ENCODE results near the gene NRG2. TPM values are rescaled to one million over a fixed set of nuclear protein-coding genes. Genes with fewer than 3 reads are reported as not detected.

The NRG2 gene
- total RNA-seq, 2 experiments from 2014 or later = not detected

DNA sequence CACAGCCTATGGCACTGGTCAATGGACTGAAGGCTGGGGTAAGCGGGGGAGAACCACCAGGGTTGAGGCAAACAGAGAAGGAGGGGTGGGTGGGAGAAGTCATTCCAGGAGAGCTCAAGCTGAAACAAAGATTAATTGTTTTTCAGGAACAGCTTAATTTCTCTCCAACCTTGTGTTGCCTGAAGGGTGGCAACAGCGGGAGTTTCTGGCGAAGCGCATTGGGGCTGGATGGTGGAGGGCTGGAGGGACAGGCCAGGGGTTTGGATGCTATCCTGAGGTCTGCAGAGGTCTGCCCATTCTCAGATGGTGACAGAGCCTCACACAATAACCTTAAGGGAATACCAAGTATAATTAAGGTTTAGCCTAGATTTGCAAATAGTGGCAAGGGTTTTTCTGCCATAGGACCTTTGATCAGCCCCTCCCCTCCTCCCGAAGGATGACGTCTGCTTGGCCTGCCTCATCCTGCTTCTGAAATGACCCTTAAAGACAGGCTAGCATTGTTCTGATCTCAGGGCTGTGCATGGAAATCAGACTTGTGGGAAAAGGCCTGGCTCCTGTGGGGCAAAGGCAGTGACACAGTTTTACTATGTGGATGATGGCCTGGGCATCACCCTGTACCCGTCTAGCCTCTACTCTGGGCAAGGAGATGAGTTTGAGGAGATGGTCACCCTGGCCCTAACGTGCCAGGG lies 214.7 kb downstream of the NRG2 start:
- CTCF ChIA-PET = no interaction called here
- Mint-ChIP-seq H3K4me1 (no peaks in the 10 kb centered on the region), H3K4me3 (no peak overlapping the region), H3K9me3 (no peaks in the 10 kb centered on the region), H3K27ac (no peak overlapping the region), H3K27me3 (peaks cover 36% of the 10 kb centered on the region), H3K36me3 (ENCODE audit: low read depth) (no peaks in the 10 kb centered on the region)
- no peak for DNase-seq
- POLR2A ChIA-PET = no interaction called here

DNA sequence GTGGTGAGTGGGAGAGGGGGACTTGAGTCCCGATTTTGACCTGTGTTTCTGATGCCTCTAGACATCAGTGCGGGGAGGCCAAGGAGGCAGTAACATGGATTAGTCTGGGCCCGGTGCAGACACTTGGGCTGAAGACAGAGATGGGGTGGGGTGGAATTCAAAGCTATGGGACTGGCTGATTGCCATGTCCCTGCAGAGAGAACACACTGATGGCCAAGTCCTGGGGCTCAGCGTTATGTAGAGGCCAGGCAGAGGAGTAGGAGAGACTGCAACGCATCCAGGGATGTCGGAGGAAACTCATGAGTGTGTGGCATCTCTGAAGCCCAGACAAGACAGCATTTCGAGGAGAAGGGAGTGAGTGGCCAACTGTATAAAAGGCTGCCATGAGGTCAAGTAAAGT lies 217.4 kb downstream of the NRG2 start:
- POLR2A ChIA-PET = no interaction called here
- no peak for DNase-seq
- Mint-ChIP-seq H3K27ac (no peak overlapping the region), H3K4me1 (no peaks in the 10 kb centered on the region), H3K27me3 (peaks cover 15% of the 10 kb centered on the region), H3K4me3 (no peak overlapping the region), H3K9me3 (no peaks in the 10 kb centered on the region), H3K36me3 (ENCODE audit: low read depth) (no peaks in the 10 kb centered on the region)
- CTCF ChIA-PET = interaction anchor here (0.8 kb wide), 1 partner anchor 38 kb away, joined by 3 read pairs; no protein-coding TSS in a partner anchor

DNA sequence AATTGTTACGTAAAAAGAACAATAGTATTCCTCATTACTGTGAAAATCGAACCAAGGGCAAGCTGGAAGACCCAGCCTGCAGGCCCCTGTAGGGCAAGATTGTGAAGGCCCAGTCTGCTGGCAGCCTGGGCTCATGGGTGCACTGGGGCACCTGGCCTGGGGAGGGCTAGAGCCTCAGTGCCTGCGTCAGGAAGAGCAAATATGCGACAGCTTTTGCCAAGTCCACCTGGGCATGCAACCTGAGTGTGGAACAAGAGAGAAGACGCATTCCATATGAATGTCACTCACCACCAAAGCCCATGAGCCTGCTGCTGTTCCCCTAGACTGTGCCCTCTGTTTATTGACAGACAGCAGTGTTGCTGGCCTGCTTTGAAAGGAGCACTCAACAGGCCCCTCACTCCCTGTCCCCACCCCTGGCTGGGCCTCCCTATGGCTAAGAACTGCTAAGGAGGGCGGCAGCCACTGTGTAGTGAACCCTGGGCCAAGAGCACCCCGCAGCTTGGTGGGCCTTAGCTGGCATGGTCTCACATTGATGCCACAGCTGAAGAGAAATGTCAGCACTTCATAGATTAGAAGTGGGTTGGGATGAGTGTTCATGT lies 219.2 kb downstream of the NRG2 start:
- Mint-ChIP-seq H3K4me3 (no peak overlapping the region), H3K27ac (no peak overlapping the region), H3K36me3 (ENCODE audit: low read depth) (no peaks in the 10 kb centered on the region), H3K27me3 (peaks cover 16% of the 10 kb centered on the region), H3K4me1 (no peaks in the 10 kb centered on the region), H3K9me3 (peaks cover 1% of the 10 kb centered on the region)
- ChIA-PET CTCF (interaction anchor here (0.8 to 1.0 kb wide), 2 partner anchors 36 to 145 kb away, joined by 3 read pairs; no protein-coding TSS in a partner anchor), POLR2A (no interaction called here)
- no peak for DNase-seq

DNA sequence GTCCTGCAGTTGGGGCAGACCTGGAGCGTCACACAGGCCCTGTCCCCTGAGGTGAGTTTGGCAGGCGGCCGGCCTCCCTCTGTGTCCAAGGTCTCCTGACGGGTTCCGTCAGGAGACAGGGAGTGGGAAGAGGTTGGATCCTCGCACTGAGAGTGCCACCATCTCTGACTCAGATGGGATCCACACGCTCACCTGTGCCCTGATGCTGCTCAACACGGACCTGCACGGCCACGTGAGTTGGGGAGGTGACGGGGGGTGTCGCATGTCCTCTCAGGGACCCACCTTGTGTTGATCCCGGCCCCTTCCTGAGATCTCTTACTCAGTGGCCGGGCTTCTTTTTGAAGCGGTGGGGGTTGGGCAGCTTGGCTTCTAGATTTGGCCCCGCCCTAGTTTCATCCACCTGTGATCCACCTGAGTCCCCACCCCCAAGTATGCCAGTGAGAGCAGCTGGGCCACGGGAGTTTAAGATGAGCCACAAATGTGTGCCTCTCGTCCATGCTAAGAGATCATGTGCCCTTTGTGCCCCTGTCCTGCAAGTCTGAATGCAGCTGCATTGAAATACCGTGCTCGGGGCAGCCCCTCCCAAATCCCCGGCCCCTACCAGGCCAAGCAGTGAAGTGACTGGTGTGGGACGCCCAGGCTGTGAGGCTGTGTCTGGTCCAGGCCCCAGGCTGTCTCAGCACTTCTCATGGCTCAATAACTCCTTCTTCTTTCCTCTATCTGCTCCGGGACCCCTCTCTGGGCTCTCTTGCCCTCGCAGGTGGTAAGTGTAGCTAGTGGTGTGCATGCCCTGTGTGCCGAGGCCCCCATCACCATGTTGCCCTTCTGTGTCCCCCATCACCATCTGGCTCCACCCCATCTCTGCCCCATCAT lies 220.3 kb downstream of the NRG2 start:
- no peaks in the 10 kb centered on the region for H3K36me3 Mint-ChIP-seq (ENCODE audit: low read depth)
- no peak overlapping the region for H3K27ac Mint-ChIP-seq
- peaks cover 16% of the 10 kb centered on the region for H3K27me3 Mint-ChIP-seq
- peaks cover 3% of the 10 kb centered on the region for H3K9me3 Mint-ChIP-seq
- no peaks in the 10 kb centered on the region for H3K4me1 Mint-ChIP-seq
- CTCF ChIA-PET = interaction anchor here (1.0 kb wide), 1 partner anchor 146 kb away, joined by 3 read pairs; no protein-coding TSS in a partner anchor
- no peak for DNase-seq
- POLR2A ChIA-PET = no interaction called here
- no peak overlapping the region for H3K4me3 Mint-ChIP-seq

DNA sequence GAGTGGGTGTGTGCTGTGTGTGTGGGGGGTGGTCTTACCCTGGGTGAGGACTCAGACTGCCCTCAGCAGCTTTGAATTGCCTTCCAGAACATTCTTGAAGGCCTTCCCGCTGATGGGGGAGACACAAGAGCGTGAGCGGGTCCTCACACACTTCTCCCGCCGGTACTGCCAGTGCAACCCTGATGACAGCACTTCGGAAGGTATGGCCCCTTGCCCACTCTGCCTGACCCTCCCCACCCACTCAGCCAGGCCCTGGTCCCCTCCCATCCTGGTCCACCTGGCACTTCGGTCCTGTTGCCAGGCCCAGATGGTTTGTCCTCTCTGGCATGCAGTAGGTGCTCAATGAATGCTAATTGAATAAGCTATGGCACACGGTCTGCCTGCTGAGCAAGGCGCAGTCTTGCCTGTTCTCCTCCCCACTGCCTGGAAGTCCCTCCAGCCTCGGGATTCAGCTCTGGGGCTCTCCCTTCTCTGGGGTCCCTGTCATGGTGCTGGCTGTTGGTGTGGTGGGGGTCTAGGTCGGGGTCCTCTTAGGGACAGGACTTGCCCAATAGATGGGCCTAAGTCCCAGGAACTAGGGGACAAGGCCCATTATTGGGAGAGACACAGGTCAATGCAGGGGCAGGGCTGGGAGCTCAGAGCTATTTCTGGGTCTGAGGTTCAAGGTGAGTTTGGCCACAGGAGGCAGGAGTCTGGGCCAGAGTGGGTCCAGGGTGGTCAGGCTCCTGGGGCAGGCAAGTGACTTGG lies 221.1 kb downstream of the NRG2 start:
- H3K4me3 Mint-ChIP-seq = no peak overlapping the region
- peaks cover 3% of the 10 kb centered on the region for H3K9me3 Mint-ChIP-seq
- CTCF ChIA-PET = no interaction called here
- peaks cover 13% of the 10 kb centered on the region for H3K27me3 Mint-ChIP-seq
- no peaks in the 10 kb centered on the region for H3K36me3 Mint-ChIP-seq (ENCODE audit: low read depth)
- DNase-seq = no peak
- H3K27ac Mint-ChIP-seq = no peak overlapping the region
- POLR2A ChIA-PET = no interaction called here
- H3K4me1 Mint-ChIP-seq = no peaks in the 10 kb centered on the region

DNA sequence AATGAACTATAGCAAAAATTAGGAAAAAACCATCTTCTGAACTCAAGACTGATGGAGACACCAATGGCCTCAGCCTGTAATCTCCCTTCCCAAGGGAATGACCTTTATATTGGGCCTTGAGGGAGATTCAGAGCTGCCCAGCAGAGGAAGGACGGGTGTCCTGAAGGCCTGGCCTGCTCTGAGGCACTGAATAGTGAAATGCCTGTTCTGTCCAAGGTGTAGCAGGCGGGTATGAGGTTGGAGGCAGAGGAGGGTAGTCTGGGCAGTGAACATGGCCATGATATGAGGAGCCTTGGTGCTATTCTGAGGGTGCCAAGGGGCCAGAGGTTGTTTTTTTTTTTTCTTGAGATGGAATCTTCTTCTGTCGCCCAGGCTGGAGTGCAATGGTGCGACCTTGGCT lies 222.5 kb downstream of the NRG2 start:
- ChIA-PET POLR2A (no interaction called here), CTCF (no interaction called here)
- H3K27ac Mint-ChIP-seq = no peak overlapping the region
- H3K36me3 Mint-ChIP-seq (ENCODE audit: low read depth) = no peaks in the 10 kb centered on the region
- H3K27me3 Mint-ChIP-seq = peaks cover 12% of the 10 kb centered on the region
- H3K4me1 Mint-ChIP-seq = no peaks in the 10 kb centered on the region
- H3K9me3 Mint-ChIP-seq = peaks cover 3% of the 10 kb centered on the region
- no peak overlapping the region for H3K4me3 Mint-ChIP-seq
- no peak for DNase-seq

DNA sequence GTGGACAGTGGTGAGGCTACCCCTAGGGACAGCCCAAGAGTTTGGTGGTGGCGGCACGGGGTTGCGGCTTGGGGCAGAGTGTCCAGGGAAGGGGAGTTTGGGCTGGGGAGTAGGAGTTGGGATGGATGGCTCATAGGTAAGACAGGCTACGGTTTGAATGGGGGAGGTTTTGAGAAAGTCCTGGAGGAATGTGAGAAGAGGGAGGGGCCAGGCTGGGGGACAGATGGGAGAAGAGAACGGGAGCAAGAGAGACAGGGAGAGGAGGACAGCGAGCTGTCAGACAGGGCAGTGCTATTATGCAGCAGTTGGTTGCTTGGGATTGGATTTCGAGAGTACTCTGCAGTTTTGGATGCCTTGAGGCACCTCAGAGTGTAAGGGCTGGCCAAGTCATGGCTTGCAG lies 223.0 kb downstream of the NRG2 start:
- H3K4me1 Mint-ChIP-seq = no peaks in the 10 kb centered on the region
- POLR2A ChIA-PET = no interaction called here
- peaks cover 3% of the 10 kb centered on the region for H3K9me3 Mint-ChIP-seq

DNA sequence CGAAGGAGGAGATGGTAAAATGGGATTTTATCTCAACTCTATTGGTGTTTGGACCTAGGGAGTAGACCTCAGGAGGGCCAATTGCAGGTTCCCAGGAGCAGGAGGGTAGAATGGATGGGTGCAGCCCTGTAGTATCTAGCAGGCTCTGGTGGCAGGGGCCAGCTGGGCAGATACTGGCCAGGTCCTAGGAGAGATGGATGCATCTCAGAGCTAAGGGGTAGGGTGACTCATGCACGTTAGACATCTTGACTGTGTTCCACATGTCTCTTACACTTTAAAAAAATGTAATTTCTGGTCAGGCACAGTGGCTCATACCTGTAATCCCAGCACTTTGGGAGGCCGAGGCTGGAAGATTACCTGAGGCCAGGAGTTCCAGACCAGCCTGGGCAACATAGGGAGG lies 225.1 kb downstream of the NRG2 start:
- Mint-ChIP-seq H3K27ac (no peak overlapping the region), H3K27me3 (peaks cover 8% of the 10 kb centered on the region), H3K4me1 (no peaks in the 10 kb centered on the region), H3K4me3 (no peak overlapping the region), H3K36me3 (ENCODE audit: low read depth) (no peaks in the 10 kb centered on the region), H3K9me3 (peaks cover 3% of the 10 kb centered on the region)
- no peak for DNase-seq
- POLR2A ChIA-PET = no interaction called here
- CTCF ChIA-PET = no interaction called here

More for the DNA sequence above, 223.0 kb downstream of the NRG2 start:
- Mint-ChIP-seq H3K36me3 (ENCODE audit: low read depth) (no peaks in the 10 kb centered on the region), H3K27me3 (peaks cover 9% of the 10 kb centered on the region), H3K27ac (no peak overlapping the region), H3K4me3 (no peak overlapping the region)
- CTCF ChIA-PET = no interaction called here
- no peak for DNase-seq

DNA sequence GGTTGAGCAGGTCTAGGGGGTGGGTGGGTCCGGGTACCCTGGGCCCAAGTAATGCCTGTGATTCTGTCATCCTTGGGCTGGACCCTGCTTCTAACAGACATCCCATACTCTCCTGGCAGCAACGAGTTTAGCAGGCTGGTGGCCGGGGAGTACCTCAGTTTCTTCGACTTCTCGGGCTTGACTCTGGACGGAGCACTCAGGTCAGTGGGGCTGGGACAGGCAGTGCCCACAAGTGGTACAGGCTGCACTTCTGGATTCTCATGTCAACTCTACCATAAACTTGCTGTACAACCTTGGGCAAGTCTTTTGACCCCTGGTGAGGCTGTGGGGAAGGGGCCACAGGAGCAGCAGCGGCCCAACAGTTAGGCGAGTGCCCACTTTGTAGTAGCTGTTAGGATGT lies 225.7 kb downstream of the NRG2 start:
- Mint-ChIP-seq H3K27me3 (peaks cover 8% of the 10 kb centered on the region), H3K4me1 (no peaks in the 10 kb centered on the region), H3K4me3 (no peak overlapping the region), H3K27ac (no peak overlapping the region), H3K9me3 (peaks cover 3% of the 10 kb centered on the region), H3K36me3 (ENCODE audit: low read depth) (no peaks in the 10 kb centered on the region)
- CTCF ChIA-PET = no interaction called here
- DNase-seq = no peak
- POLR2A ChIA-PET = no interaction called here

DNA sequence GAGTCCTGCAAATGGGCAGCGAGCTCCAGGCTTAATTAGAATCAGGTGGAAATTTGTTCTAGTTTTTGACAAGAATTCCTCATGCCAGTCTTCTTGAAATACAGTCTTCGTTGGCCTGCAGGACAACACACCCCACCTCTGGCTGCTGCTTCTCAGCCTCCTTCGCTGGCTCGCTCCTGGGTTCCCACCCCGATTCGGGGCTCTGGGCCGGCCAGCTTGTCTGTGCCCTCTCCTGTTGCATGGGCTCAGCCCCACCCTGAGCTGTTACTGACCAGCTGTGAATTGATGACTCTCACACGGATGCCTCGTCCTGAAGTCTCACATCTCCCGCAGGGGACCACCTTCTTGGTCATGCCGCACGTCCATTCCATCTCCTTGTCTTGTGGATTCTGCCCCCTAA lies 226.5 kb downstream of the NRG2 start:
- no peak overlapping the region for H3K27ac Mint-ChIP-seq
- no peaks in the 10 kb centered on the region for H3K36me3 Mint-ChIP-seq (ENCODE audit: low read depth)
- peaks cover 8% of the 10 kb centered on the region for H3K27me3 Mint-ChIP-seq
- CTCF ChIA-PET = no interaction called here
- no peaks in the 10 kb centered on the region for H3K4me1 Mint-ChIP-seq
- no peak overlapping the region for H3K4me3 Mint-ChIP-seq
- H3K9me3 Mint-ChIP-seq = peaks cover 3% of the 10 kb centered on the region
- DNase-seq = no peak
- POLR2A ChIA-PET = no interaction called here

DNA sequence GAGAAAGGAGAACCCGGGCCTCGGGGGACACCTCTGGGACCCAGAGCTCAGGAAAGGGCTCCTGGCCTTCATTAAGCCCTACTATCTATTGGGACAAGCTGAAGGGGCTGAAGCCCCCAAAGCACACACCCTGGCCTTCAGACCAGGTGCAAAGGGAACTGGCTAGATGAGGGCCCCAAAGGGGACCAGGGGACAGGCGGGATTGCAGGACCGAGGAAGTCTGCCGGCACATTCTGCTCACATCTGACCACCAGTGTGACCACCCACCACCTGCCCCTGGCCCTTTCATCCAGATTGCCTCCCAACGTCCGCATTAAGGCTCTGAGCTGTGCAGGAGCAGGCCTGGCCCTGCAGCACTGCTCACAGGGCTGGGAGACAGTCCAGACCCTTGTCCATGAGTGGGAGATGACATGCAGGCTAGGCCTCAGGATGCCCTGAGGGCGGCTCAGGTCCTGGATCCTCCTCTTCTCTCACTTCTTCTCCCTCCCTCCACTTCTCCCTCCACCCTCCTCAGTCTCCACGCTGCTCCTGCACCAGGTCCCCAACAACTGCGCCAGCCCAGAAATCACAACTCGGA lies 228.3 kb downstream of the NRG2 start:
- no peaks in the 10 kb centered on the region for H3K4me1 Mint-ChIP-seq
- DNase-seq = no peak
- peaks cover 9% of the 10 kb centered on the region for H3K27me3 Mint-ChIP-seq
- H3K9me3 Mint-ChIP-seq = peaks cover 3% of the 10 kb centered on the region
- H3K36me3 Mint-ChIP-seq (ENCODE audit: low read depth) = no peaks in the 10 kb centered on the region
- no peak overlapping the region for H3K27ac Mint-ChIP-seq
- CTCF ChIA-PET = interaction anchor here (1.2 kb wide), 1 partner anchor 28 kb away, joined by 4 read pairs; no protein-coding TSS in a partner anchor
- POLR2A ChIA-PET = no interaction called here
- H3K4me3 Mint-ChIP-seq = no peak overlapping the region

DNA sequence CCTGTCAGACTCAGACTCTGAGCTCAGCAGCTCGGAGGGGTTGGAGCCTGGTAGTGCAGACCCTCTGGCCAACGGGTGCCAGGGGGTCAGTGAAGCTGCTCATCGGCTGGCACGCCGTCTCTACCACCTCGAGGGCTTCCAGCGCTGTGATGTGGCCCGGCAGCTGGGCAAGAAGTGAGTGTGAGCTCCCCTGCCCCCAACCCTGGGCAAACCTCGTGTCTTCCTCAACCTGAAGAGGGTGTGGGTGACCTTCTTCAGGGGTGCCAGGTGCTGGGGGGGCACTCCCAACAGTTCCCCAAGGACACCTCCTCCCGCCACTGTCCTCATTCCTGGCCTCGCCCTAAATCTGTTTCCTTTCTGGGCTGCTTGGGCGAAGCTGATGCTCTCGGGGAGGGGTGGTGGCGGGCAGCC lies 228.9 kb downstream of the NRG2 start:
- Mint-ChIP-seq H3K27me3 (peaks cover 3% of the 10 kb centered on the region), H3K9me3 (peaks cover 3% of the 10 kb centered on the region), H3K4me1 (no peaks in the 10 kb centered on the region), H3K27ac (no peak overlapping the region), H3K36me3 (ENCODE audit: low read depth) (no peaks in the 10 kb centered on the region), H3K4me3 (no peak overlapping the region)
- ChIA-PET POLR2A (no interaction called here), CTCF (interaction anchor here (1.2 kb wide), 1 partner anchor 27 kb away, joined by 4 read pairs; no protein-coding TSS in a partner anchor)
- DNase-seq = no peak

Measured in activated CD4-positive, alpha-beta memory T cell treated with anti-CD3 and anti-CD28 coated beads, Interleukin-2, amount 10 ng/mL, durations not matched to agents 7 days and 5 days (primary cell).